ENCODE results near the gene CREB5.

Gene CREB5

DNA sequence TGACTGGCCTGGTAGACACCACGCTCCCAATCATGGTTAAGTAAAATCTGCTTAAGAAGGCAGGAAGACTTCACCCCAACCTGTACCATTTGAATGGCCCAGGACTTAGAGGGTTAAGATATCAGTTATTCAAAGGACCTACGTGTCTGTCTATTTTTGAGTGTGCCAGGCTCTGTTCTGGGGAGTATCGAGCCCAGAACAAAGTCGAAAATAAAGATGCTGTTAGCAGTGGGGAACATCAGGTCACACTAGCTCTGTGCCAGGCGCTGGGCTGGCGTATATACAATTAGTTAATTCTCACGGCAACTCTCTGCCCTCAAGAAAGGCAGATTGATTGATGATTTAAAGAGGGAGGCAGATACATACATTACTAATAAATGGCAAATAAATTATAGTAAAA lies 40.5 kb upstream of the CREB5 start:
- TF ChIP-seq, protein P1, sequence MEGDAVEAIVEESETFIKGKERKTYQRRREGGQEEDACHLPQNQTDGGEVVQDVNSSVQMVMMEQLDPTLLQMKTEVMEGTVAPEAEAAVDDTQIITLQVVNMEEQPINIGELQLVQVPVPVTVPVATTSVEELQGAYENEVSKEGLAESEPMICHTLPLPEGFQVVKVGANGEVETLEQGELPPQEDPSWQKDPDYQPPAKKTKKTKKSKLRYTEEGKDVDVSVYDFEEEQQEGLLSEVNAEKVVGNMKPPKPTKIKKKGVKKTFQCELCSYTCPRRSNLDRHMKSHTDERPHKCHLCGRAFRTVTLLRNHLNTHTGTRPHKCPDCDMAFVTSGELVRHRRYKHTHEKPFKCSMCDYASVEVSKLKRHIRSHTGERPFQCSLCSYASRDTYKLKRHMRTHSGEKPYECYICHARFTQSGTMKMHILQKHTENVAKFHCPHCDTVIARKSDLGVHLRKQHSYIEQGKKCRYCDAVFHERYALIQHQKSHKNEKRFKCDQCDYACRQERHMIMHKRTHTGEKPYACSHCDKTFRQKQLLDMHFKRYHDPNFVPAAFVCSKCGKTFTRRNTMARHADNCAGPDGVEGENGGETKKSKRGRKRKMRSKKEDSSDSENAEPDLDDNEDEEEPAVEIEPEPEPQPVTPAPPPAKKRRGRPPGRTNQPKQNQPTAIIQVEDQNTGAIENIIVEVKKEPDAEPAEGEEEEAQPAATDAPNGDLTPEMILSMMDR (conservative IDR thresholded peaks at IDR 0.05; ENCODE audit: low read depth, low read length): no peak

DNA sequence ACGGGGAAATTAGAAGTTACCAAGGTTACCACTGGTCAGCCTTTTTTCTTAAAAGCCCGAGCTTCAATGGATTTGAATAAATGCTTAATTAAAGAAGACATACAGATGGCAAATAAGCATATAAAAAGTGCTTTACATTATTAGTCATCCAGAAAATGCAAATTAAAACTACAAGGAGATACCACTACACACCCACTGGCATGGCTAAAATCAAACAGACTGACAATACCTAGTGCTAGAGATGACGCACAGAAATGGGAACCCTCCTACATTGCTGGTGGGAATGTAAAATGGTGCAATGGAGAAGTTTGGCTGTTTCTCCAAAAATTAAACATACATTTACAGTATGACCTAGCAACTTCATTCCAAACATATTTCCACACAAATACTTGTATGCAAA lies 38.3 kb upstream of the CREB5 start:
- Histone ChIP-seq H3K27me3 (ENCODE audit: insufficient read depth, low read depth) (no peaks in the 10 kb centered on the region), H3K79me2 (ENCODE audit: insufficient read depth, low read depth) (no peaks in the 10 kb centered on the region), H3K27ac (no peak overlapping the region), H2AFZ (ENCODE audit: low read depth) (no peak overlapping the region), H3K4me3 (IDR thresholded peaks at IDR 0.05; ENCODE audit: insufficient read depth, low read depth, low read length) (no peak overlapping the region), H3K9ac (no peak overlapping the region), H3K36me3 (ENCODE audit: insufficient read depth) (no peaks in the 10 kb centered on the region), H4K20me1 (ENCODE audit: insufficient read depth) (no peaks in the 10 kb centered on the region), H3K4me2 (no peak overlapping the region), H3K4me1 (ENCODE audit: low read depth, poor library complexity, severe bottlenecking) (no peaks in the 10 kb centered on the region)
- TF ChIP-seq, protein P1 (conservative IDR thresholded peaks at IDR 0.05; ENCODE audit: low read depth, low read length): no peak

More for the DNA sequence above, 40.5 kb upstream of the CREB5 start:
- H3K9ac ChIP-seq: no peak overlapping the region
- H3K36me3 ChIP-seq (ENCODE audit: insufficient read depth): no peaks in the 10 kb centered on the region
- H3K79me2 ChIP-seq (ENCODE audit: insufficient read depth, low read depth): no peaks in the 10 kb centered on the region
- H3K27ac ChIP-seq: no peak overlapping the region
- no peak overlapping the region for H3K4me2 ChIP-seq
- no peak overlapping the region for H2AFZ ChIP-seq (ENCODE audit: low read depth)
- H3K4me1 ChIP-seq (ENCODE audit: low read depth, poor library complexity, severe bottlenecking): no peaks in the 10 kb centered on the region
- H3K27me3 ChIP-seq (ENCODE audit: insufficient read depth, low read depth): no peaks in the 10 kb centered on the region
- H4K20me1 ChIP-seq (ENCODE audit: insufficient read depth): no peaks in the 10 kb centered on the region
- H3K4me3 ChIP-seq (IDR thresholded peaks at IDR 0.05; ENCODE audit: insufficient read depth, low read depth, low read length): no peak overlapping the region

DNA sequence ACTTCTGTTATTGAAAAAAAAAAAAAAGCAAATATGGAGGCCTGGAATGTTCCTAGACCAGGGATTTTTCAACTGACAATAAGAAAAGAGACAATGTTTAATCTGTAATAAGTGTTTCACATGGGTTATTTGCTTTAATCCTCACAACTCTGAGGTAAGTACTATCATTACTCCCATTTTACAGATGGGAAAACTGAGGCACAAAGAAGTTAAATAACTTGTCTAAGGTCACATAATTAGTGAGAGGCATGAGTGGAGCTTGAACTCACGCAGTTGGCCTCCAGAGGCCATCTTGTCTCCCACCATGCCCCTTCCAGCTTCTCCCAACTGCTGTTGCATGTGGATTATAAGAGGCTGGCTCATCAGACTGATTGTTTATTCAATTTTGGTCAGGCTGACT lies 36.6 kb upstream of the CREB5 start:
- Histone ChIP-seq H3K4me1 (ENCODE audit: low read depth, poor library complexity, severe bottlenecking) (peaks cover 3% of the 10 kb centered on the region), H3K36me3 (ENCODE audit: insufficient read depth) (no peaks in the 10 kb centered on the region), H2AFZ (ENCODE audit: low read depth) (no peak overlapping the region), H4K20me1 (ENCODE audit: insufficient read depth) (no peaks in the 10 kb centered on the region), H3K4me3 (IDR thresholded peaks at IDR 0.05; ENCODE audit: insufficient read depth, low read depth, low read length) (no peak overlapping the region), H3K79me2 (ENCODE audit: insufficient read depth, low read depth) (no peaks in the 10 kb centered on the region), H3K4me2 (no peak overlapping the region), H3K9ac (no peak overlapping the region), H3K27ac (no peak overlapping the region), H3K27me3 (ENCODE audit: insufficient read depth, low read depth) (no peaks in the 10 kb centered on the region)
- TF ChIP-seq, protein P1 (conservative IDR thresholded peaks at IDR 0.05; ENCODE audit: low read depth, low read length): no peak

DNA sequence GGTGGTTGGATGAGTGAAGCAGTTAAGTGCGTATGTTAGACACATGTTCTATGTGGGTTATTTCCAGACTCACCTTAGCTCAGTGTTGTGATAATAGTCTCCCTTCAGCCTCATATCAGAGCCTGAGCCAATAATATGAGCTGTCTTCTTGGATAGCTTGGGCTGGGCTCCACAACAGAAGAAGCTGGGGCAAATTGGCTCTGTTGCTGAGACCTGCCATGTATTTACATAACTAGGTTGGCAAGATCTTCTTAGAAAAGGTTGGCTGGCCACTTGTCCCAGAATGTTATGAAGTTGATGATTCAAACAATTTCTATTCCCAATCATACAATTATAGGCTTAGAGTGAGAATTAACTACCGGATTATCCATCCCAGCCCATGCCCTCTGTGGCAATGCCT lies 35.7 kb upstream of the CREB5 start:
- no peak overlapping the region for H3K27ac ChIP-seq
- H3K4me3 ChIP-seq (IDR thresholded peaks at IDR 0.05; ENCODE audit: insufficient read depth, low read depth, low read length): no peak overlapping the region
- H3K79me2 ChIP-seq (ENCODE audit: insufficient read depth, low read depth): no peaks in the 10 kb centered on the region
- H4K20me1 ChIP-seq (ENCODE audit: insufficient read depth): no peaks in the 10 kb centered on the region
- TF ChIP-seq, protein P1 (conservative IDR thresholded peaks at IDR 0.05; ENCODE audit: low read depth, low read length): no peak
- peaks cover 12% of the 10 kb centered on the region for H3K4me1 ChIP-seq (ENCODE audit: low read depth, poor library complexity, severe bottlenecking)
- no peak overlapping the region for H3K9ac ChIP-seq
- no peak overlapping the region for H3K4me2 ChIP-seq
- H2AFZ ChIP-seq (ENCODE audit: low read depth): no peak overlapping the region
- no peaks in the 10 kb centered on the region for H3K27me3 ChIP-seq (ENCODE audit: insufficient read depth, low read depth)
- H3K36me3 ChIP-seq (ENCODE audit: insufficient read depth): no peaks in the 10 kb centered on the region
